ENCODE results near the gene ID2.

- TF ChIP-seq ZNF548 (tag by site-specific recombination; IDR thresholded peaks at IDR 0.05) (no peak), BCL11A (tag by site-specific recombination; IDR thresholded peaks at IDR 0.05; ENCODE audit: low read depth) (no peak), ZNF670 (tag by site-specific recombination; IDR thresholded peaks at IDR 0.05; ENCODE audit: low read depth) (no peak), KLF16 (tag by site-specific recombination; IDR thresholded peaks at IDR 0.05) (no peak)
- TF ChIP-seq, protein P1, sequence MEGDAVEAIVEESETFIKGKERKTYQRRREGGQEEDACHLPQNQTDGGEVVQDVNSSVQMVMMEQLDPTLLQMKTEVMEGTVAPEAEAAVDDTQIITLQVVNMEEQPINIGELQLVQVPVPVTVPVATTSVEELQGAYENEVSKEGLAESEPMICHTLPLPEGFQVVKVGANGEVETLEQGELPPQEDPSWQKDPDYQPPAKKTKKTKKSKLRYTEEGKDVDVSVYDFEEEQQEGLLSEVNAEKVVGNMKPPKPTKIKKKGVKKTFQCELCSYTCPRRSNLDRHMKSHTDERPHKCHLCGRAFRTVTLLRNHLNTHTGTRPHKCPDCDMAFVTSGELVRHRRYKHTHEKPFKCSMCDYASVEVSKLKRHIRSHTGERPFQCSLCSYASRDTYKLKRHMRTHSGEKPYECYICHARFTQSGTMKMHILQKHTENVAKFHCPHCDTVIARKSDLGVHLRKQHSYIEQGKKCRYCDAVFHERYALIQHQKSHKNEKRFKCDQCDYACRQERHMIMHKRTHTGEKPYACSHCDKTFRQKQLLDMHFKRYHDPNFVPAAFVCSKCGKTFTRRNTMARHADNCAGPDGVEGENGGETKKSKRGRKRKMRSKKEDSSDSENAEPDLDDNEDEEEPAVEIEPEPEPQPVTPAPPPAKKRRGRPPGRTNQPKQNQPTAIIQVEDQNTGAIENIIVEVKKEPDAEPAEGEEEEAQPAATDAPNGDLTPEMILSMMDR (tag by site-specific recombination; IDR thresholded peaks at IDR 0.05): no peak
These were observed 48.1 kb downstream of the ID2 start for GRCh38 chr2:8729939-8730338.
